Neural cell (in vitro differentiated cells): Measurements from ENCODE around the gene MMGT1.

Experiments
- EZH2 ChIP-seq: fragments of 200-600, 300-800 bp; shearing (Covaris generic), sonication (generic); IDR thresholded peaks from 2 replicates; pipeline ENCODE4 v1.6.1; 2014; ENCODE audit warnings: antibody characterized with exemption, low read length, borderline replicate concordance, mild to moderate bottlenecking; ENCODE audit not compliant: insufficient read depth, poor library complexity, severe bottlenecking
- TAF1 ChIP-seq: IDR thresholded peaks from 2 replicates; pipeline ENCODE4 v1.6.1; 2012; ENCODE audit warnings: low read depth
- TF ChIP-seq, protein P1 (sequence below): fragments of 450-650 bp; IDR thresholded peaks from 2 replicates; pipeline ENCODE4 v1.5.1; 2014; ENCODE audit warnings: antibody characterized with exemption, mild to moderate bottlenecking, moderate library complexity; ENCODE audit not compliant: poor library complexity, severe bottlenecking

DNA sequence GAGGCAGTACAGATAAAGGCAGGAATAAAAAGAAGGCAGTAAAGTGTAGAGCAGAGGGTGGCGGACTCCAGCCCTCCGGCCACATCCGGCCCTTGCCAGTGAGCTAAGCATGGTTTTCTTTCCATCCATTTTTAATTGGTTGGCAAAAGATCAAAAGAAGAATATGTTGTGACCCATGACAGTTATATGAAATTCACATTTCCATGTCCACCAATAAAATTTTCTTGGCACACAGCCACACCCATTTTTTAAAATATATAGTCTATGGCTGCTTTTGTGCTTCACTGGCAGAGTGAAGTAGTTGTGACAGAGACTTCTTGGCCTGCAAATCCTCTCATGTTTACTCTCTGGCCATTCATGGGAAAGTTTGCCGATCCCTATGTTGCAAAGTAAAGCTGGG is 41.2 kb upstream of the MMGT1 start:
- TF ChIP-seq, protein P1, sequence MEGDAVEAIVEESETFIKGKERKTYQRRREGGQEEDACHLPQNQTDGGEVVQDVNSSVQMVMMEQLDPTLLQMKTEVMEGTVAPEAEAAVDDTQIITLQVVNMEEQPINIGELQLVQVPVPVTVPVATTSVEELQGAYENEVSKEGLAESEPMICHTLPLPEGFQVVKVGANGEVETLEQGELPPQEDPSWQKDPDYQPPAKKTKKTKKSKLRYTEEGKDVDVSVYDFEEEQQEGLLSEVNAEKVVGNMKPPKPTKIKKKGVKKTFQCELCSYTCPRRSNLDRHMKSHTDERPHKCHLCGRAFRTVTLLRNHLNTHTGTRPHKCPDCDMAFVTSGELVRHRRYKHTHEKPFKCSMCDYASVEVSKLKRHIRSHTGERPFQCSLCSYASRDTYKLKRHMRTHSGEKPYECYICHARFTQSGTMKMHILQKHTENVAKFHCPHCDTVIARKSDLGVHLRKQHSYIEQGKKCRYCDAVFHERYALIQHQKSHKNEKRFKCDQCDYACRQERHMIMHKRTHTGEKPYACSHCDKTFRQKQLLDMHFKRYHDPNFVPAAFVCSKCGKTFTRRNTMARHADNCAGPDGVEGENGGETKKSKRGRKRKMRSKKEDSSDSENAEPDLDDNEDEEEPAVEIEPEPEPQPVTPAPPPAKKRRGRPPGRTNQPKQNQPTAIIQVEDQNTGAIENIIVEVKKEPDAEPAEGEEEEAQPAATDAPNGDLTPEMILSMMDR = no peak
- no peak for TF ChIP-seq EZH2
- no peak for TF ChIP-seq TAF1
